Breast epithelium (tissue), 3 donors: ENCODE results near the gene DEXI.

Source experiments
- POLR2A ChIP-seq: fragments of 450-650 bp; IDR thresholded peaks from one replicate; pipeline ENCODE4 v1.6.1; 2016; ENCODE audit warnings: antibody characterized with exemption, mild to moderate bottlenecking, moderate library complexity
- POLR2AphosphoS5 ChIP-seq, 3 donors: sonication (generic); formaldehyde crosslinking; IDR thresholded peaks; one replicate each; pipeline ENCODE4 v1.6.1; 2017; ENCODE audit warnings: antibody characterized with exemption in 3 of 3
- TF ChIP-seq, protein P1 (sequence below), 3 donors: fragments of 450-650 bp; IDR thresholded peaks; one replicate each; pipeline ENCODE4 v1.5.1; 2016 to 2017; ENCODE audit warnings: antibody characterized with exemption in 3 of 3, mild to moderate bottlenecking in 3 of 3, moderate library complexity in 3 of 3

DNA sequence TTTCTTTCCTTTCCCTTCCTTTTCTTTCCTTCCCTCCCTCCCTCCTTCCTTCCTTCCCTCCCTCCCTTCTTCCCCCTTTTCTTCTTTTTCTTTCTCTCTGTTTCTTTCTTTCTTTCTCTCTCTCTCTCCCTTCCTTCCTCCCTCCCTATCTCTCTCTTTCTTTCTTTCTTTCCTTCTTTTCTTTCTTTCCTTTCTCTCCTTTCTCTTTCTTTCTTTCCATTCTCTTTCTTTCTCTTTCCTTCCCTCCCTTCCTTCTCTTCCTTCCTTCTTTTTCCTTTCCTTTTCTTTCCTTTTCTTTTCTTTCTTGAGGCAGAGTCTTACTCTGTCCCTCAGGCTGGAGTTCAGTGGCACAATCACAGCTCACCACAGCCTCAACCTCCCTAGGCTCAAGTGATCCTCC, 31.0 kb downstream of the DEXI start:
- no peak for TF ChIP-seq POLR2AphosphoS5 (IDR thresholded peaks at IDR 0.05)
- TF ChIP-seq, protein P1, sequence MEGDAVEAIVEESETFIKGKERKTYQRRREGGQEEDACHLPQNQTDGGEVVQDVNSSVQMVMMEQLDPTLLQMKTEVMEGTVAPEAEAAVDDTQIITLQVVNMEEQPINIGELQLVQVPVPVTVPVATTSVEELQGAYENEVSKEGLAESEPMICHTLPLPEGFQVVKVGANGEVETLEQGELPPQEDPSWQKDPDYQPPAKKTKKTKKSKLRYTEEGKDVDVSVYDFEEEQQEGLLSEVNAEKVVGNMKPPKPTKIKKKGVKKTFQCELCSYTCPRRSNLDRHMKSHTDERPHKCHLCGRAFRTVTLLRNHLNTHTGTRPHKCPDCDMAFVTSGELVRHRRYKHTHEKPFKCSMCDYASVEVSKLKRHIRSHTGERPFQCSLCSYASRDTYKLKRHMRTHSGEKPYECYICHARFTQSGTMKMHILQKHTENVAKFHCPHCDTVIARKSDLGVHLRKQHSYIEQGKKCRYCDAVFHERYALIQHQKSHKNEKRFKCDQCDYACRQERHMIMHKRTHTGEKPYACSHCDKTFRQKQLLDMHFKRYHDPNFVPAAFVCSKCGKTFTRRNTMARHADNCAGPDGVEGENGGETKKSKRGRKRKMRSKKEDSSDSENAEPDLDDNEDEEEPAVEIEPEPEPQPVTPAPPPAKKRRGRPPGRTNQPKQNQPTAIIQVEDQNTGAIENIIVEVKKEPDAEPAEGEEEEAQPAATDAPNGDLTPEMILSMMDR (IDR thresholded peaks at IDR 0.05) = no peak
- TF ChIP-seq POLR2A = no peak
